GM12872 (cell line): ENCODE data around the gene FAF1.

Experiments used
- TF ChIP-seq, protein P1 (sequence below): IDR thresholded peaks from 3 replicates; pipeline ENCODE4 v1.5.1; 2011; ENCODE audit warnings: low read depth, mild to moderate bottlenecking, low read length, moderate library complexity; ENCODE audit not compliant: insufficient read depth

FAF1 gene

DNA sequence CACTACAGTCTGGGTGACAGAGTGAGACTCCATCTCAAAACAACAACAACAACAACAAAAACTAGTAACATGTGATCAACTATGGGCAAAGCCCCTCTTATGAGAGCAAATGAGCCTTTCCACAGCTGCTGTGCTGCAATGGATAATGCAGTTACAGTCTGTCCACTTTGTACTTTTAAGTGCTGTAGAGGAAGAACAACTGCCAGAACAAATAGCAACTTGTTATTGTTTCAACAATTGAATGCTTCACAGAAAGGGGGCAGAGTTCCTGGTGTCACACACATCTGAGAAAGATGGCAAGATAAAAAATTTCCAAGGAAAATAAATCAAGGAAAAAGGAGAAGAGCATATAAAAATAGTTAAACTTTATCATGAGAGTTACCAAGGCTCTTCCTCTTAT, 293.2 kb downstream of the FAF1 start:
- TF ChIP-seq, protein P1, sequence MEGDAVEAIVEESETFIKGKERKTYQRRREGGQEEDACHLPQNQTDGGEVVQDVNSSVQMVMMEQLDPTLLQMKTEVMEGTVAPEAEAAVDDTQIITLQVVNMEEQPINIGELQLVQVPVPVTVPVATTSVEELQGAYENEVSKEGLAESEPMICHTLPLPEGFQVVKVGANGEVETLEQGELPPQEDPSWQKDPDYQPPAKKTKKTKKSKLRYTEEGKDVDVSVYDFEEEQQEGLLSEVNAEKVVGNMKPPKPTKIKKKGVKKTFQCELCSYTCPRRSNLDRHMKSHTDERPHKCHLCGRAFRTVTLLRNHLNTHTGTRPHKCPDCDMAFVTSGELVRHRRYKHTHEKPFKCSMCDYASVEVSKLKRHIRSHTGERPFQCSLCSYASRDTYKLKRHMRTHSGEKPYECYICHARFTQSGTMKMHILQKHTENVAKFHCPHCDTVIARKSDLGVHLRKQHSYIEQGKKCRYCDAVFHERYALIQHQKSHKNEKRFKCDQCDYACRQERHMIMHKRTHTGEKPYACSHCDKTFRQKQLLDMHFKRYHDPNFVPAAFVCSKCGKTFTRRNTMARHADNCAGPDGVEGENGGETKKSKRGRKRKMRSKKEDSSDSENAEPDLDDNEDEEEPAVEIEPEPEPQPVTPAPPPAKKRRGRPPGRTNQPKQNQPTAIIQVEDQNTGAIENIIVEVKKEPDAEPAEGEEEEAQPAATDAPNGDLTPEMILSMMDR, result no peak

DNA sequence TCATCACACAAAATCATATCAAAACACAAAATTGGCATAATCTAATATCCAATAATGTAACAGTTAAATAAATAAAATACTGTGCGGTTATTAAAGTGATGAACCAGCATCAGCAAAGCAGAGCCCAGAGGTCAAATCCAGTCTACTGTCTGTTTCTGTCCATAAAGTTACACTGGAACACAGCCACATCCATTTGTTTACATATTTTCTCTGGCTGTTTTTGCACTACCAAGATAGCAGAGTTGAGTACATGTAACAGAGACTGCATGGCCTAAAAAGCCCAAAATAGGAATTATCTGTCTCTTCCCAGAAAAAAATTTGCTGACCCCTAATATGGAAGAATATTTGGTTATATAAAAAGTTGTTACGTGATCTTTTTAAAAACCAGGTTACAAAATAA, 294.7 kb downstream of the FAF1 start:
- TF ChIP-seq, protein P1, result no peak

DNA sequence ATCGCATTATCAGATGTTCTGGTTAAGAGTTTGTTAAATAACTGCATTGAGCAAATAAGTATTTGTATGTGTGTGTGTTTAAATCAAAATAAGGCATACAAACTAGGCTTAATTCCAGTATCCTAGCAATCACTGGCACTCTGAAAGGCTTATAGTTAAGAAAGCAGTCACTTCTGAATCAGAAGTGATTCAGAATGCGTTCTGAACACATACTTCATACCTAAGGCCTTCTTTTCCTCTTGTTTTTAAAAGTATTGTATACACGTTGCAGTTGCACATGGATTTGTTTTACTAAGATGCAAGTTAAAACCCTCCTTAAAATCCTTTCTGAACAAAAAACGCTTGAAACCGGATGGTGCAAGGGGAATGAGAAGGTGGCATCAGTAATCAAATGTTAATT, 298.4 kb downstream of the FAF1 start:
- TF ChIP-seq, protein P1, result no peak

DNA sequence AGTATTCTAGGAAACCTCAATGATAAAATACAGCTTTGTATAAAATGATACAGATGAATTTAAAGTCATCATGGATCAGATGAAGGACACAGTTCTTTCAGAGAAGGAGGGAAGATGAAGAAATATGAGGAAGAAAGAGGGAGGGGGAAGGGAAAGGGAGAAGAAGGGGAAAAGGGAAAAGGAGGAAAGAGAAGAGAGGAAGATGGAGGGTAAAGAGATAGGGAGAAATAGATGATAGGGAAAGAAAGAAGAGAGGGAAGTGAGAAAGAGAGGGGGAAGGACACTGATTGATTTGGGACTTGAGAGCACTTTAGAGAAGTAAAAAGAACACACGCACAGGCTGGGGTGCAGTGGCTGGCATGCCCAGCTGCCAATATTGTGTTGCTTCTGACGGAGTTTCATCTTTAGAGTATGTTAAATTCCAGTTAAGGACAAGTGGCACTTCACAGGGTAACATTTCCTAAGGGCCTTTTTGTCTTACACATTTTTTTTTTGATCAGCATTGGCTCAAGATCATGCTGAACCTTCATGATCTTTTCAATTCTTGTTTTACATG, 300.9 kb downstream of the FAF1 start:
- TF ChIP-seq, protein P1, result no peak

DNA sequence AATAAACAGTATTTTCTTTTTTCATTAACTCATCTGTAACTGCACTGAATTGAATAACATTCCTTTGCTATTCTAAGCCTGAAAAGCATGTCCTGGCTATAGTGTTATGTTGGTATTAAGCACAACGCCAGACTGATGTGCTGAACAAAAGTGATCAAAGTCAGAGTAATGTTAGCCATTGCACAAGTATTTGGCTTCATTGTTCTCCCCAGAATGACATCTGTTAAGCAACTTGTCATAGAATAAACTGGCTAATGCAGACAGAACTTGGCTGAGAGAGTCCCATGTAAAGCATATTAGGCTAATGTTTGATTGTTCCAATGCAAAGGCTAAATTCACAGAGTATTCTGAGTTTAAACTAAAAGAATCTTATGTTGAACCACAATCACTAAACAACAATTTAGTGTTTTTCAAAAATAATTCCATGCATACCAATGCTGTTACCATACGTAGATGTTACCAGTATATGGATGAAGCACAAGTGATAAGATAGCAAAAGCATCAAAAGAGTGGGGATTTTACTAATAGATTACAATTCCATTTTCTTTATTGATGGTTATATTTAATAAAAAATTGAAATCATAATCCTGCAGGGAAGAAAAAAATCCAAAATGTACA, 301.5 kb downstream of the FAF1 start:
- TF ChIP-seq, protein P1, result no peak

DNA sequence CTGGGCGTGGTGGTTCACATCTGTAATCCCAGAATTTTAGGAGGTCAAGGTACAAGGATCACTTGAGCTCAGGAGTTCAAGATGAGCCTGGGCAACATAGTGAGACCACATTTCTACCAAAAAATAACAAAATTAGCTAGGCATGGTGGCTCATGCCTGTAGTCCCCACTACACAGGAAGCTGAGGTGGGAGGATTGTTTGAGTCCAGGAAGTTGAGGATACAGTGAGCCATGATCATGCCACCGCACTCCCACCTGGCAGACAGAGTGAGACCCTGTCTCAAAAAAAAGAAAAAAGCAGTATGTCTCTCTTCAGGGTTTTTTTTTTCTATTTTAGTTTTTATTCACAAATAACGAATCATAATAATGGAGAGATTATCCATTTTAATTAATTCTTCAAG, 303.1 kb downstream of the FAF1 start:
- TF ChIP-seq, protein P1, result no peak

DNA sequence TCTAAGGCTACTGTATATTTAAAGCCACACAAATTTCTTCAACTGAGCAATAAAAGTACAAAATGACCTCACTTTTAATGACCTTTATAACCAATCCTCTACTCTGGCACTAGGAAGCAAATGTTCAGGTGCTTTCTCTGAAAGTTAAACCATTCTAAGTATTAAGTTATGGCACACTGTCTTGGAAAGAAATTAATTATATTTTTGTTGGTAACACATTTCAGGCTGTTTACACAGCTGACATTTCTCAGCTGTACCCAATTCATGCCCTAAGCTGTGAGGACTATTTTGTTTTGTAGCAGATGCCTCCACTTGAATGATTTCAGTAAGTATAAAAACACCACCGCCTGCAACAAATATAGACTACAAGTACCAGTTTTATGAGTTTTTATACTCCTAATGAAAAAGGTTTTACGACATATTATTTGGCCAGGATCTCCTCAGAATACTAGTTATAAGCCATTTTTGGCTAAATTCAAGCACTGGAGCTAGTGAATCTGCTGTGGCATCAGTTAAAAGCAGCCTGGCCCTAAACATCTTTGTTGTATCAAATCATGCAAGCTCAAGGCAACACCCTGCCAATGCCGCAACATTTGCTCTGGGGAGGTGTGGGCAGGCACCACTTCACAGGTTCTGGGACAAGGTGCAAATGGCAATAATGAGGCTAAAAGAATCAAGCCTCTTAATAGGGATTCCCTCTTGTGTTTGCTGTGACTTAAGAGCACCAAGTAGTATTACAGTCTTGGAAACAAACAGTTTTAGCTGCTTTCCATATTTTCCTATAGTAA, 308.4 kb downstream of the FAF1 start:
- TF ChIP-seq, protein P1, result no peak
